HepG2 (cell line): ENCODE data around the gene VIM. TPM values are rescaled to one million over a fixed set of nuclear protein-coding genes. Genes with fewer than 3 reads are reported as not detected.
"Not testable (repeated sequence)": the region's sequence is repeated elsewhere in the genome, so short reads cannot be mapped to it uniquely, and the experiment has no call there.

ENCODE experiments used
- ATAC-seq: fragments of 200-7000 bp; cut with Tn5 transposase; 3 replicates; pipeline ENCODE4 v1.9.1; 2020; ENCODE audit warnings: mild to moderate bottlenecking, moderate library complexity
- BruUV-seq: library from RNA; stranded (reverse); fragments of 400-500 nt; replicated peaks from 2 replicates; lab custom pipeline; 2021; lab: Mats Ljungman, UMichigan
- CTCF ChIA-PET: fragments of 300-600 bp; formaldehyde crosslinking; extraction: SDS; loops from one replicate; lab custom pipeline; 2021; ENCODE audit warnings: low total read pairs, inconsistent platforms, low intra/inter-chr PET ratio; lab: Yijun Ruan, JAX
- POLR2A ChIA-PET: fragments of 350-600 bp; sonication (Branson Sonifier 250); formaldehyde crosslinking; loops from one replicate; lab custom pipeline; 2020; ENCODE audit warnings: antibody characterized with exemption, inconsistent platforms; lab: Yijun Ruan, JAX
- DNase-seq: peaks from one replicate; pipeline ENCODE4 v3.0.0-alpha.2; 2015; ENCODE audit warnings: low spot score
- FAIRE-seq: peaks from 3 replicates; lab custom pipeline; 2011; peaks lifted over from hg19 to GRCh38; lab: Jason Lieb, UNC
- H2AFZ ChIP-seq: one replicate; pipeline ENCODE4 v1.6.1; 2011; ENCODE audit warnings: low read length, inconsistent platforms
- H3K27ac ChIP-seq: fragments of 300-600 bp; 3 replicates; pipeline ENCODE4 v1.8.0; 2011; ENCODE audit warnings: mixed run types, mild to moderate bottlenecking, mixed read lengths, low read length, inconsistent platforms; ENCODE audit not compliant: insufficient read depth; ENCODE audit errors: extremely low read length
- H3K27me3 ChIP-seq, 2 experiments: fragments of 200-600 bp in 1 of 2; 2 replicates in 1 of 2; 3 replicates in 1 of 2; pipeline versions ENCODE4 v1.6.0 to v1.8.0; 2011; ENCODE audit warnings: low read length in 2 of 2, mild to moderate bottlenecking in 2 of 2, moderate library complexity in 2 of 2, inconsistent platforms in 1 of 2; ENCODE audit not compliant: insufficient read depth in 2 of 2, control insufficient read depth in 1 of 2
- H3K36me3 ChIP-seq, 2 experiments: fragments of 200-600 bp in 1 of 2; replicated peaks in 1 of 2; 2 replicates in 1 of 2; 3 replicates in 1 of 2; pipeline versions ENCODE4 v1.5.1 to v1.8.0; 2011; ENCODE audit warnings: low read length in 2 of 2, inconsistent platforms in 1 of 2; ENCODE audit not compliant: insufficient read depth in 2 of 2, control insufficient read depth in 1 of 2
- H3K4me1 ChIP-seq: 2 replicates; pipeline ENCODE4 v1.5.1; 2012; ENCODE audit warnings: low read length, inconsistent platforms; ENCODE audit not compliant: insufficient read depth
- H3K4me2 ChIP-seq: 2 replicates; pipeline ENCODE4 v1.6.0; 2011; ENCODE audit warnings: low read depth, low read length, inconsistent platforms
- H3K4me3 ChIP-seq, 3 experiments: fragments of 200-600 bp in 1 of 3; sonication (generic), shearing (Covaris generic) in 1 of 3; replicated peaks in 1 of 3; 2 replicates each; pipeline ENCODE4 v1.5.1; 2011 to 2016; ENCODE audit warnings: low read length in 3 of 3, inconsistent platforms in 2 of 3, low read depth in 2 of 3, mild to moderate bottlenecking in 2 of 3, control low read depth in 1 of 3, mixed read lengths in 1 of 3; ENCODE audit not compliant: insufficient read depth in 1 of 3
- H3K79me2 ChIP-seq: one replicate; pipeline ENCODE4 v1.6.1; 2011; ENCODE audit warnings: low read length, inconsistent platforms; ENCODE audit not compliant: insufficient read depth
- H3K9ac ChIP-seq: 2 replicates; pipeline ENCODE4 v1.6.0; 2011; ENCODE audit warnings: mild to moderate bottlenecking, low read depth, low read length, inconsistent platforms; ENCODE audit not compliant: insufficient read depth
- H3K9me3 ChIP-seq: 2 replicates; pipeline ENCODE4 v1.5.1; 2012; ENCODE audit warnings: mild to moderate bottlenecking, low read length
- H4K20me1 ChIP-seq: 2 replicates; pipeline ENCODE4 v1.6.0; 2011; ENCODE audit warnings: inconsistent platforms, mild to moderate bottlenecking, low read length, moderate library complexity; ENCODE audit not compliant: insufficient read depth
- PHF8 ChIP-seq: sonication (generic); formaldehyde crosslinking; IDR thresholded peaks from 2 replicates; pipeline ENCODE4 v1.5.0; 2020; ENCODE audit warnings: missing genetic modification reagents
- RFXAP ChIP-seq: sonication (generic); formaldehyde crosslinking; IDR thresholded peaks from 2 replicates; pipeline ENCODE4 v1.4.0; 2020; ENCODE audit warnings: missing genetic modification reagents, borderline replicate concordance
- SNRNP70 ChIP-seq: fragments of 200-400 bp; formaldehyde crosslinking; IDR thresholded peaks from 2 replicates; pipeline ENCODE4 v1.6.1; 2017; ENCODE audit warnings: mild to moderate bottlenecking, low read depth, low read length, moderate library complexity
- TBL1XR1 ChIP-seq: fragments of 150-350 bp; IDR thresholded peaks from 2 replicates; pipeline ENCODE4 v1.6.1; 2014; ENCODE audit warnings: borderline replicate concordance, low read length; ENCODE audit not compliant: partially characterized antibody
- ZFX ChIP-seq: sonication (generic); formaldehyde crosslinking; IDR thresholded peaks from 2 replicates; pipeline ENCODE4 v1.4.0; 2020; ENCODE audit warnings: mild to moderate bottlenecking, low read depth, missing genetic modification reagents, moderate library complexity
- ZNF549 ChIP-seq: sonication (generic); formaldehyde crosslinking; IDR thresholded peaks from 2 replicates; pipeline ENCODE4 v1.5.0; 2020; ENCODE audit warnings: missing genetic modification reagents
- ZNF83 ChIP-seq: sonication (generic); formaldehyde crosslinking; IDR thresholded peaks from 2 replicates; pipeline ENCODE4 v1.4.0; 2020; ENCODE audit warnings: missing genetic modification reagents, mild to moderate bottlenecking, borderline replicate concordance
- WGBS: methylation state at CpG from one replicate; pipeline ENCODE4 v1.1.6; 2017; ENCODE audit warnings: low lambda C conversion rate; 5-methylcytosine and 5-hydroxymethylcytosine counted together
- in situ Hi-C: cut with HindIII; loops from 2 replicates; pipeline ENCODE4 v1.10.0; 2017; ENCODE audit warnings: low pct_unique_long_range_greater_than_20kb; ENCODE audit not compliant: extremely low pct_ligation_motif_present
- intact Hi-C: fragments of 100-400 bp; cut with micrococcal nuclease; formaldehyde crosslinking; loops from one replicate; pipeline ENCODE4 v1.10.0; 2022; ENCODE audit not compliant: unreplicated experiment
- polyA plus RNA-seq, 8 experiments: library from polyadenylated mRNA; depleted of rRNA in 3 of 8; stranded (reverse) in 7 of 8; unstranded in 1 of 8; fragments of >200 nt; fragmentation: Illumina TruSeq in 4 of 8; extraction: Trizol in 4 of 8; gene quantifications; 2 replicates each; pipeline versions ENCODE4 v1.2.1 to v1.2.3, GENCODE V29; 2011 to 2016; ENCODE audit warnings: low read depth in 4 of 8, missing spikeins in 1 of 8, mixed read lengths in 1 of 8; ENCODE audit not compliant: insufficient read depth in 1 of 8
- total RNA-seq, 5 experiments: library from RNA; depleted of rRNA; stranded (reverse); fragments of >200 nt; fragmentation: Illumina TruSeq; extraction: Trizol; gene quantifications; 2 replicates each; pipeline ENCODE4 v1.2.3, GENCODE V29; 2016; ENCODE audit warnings: low read depth in 1 of 5
- TF ChIP-seq, protein P1 (sequence below): sonication (generic); formaldehyde crosslinking; IDR thresholded peaks from 2 replicates; pipeline ENCODE4 v1.8.0; 2022; ENCODE audit warnings: missing genetic modification reagents, mild to moderate bottlenecking, inconsistent platforms, borderline replicate concordance
- TF ChIP-seq, protein P2 (sequence below): IDR thresholded peaks from 2 replicates; pipeline ENCODE4 v1.6.1; 2012; ENCODE audit warnings: low read depth, low read length, improper control_type of control experiment
- TF ChIP-seq, protein P3 (sequence below), 2 experiments: IDR thresholded peaks; 2 replicates each; pipeline ENCODE4 v1.6.1; 2011 to 2012; ENCODE audit warnings: low read length in 2 of 2, borderline replicate concordance in 1 of 2, low read depth in 1 of 2, mild to moderate bottlenecking in 1 of 2, moderate library complexity in 1 of 2

The VIM gene
- total and polyA plus RNA-seq, 2 of the 13 experiments (the other 11 are each of a cell fraction or from before 2014, with no cell fraction given) = not detected

DNA sequence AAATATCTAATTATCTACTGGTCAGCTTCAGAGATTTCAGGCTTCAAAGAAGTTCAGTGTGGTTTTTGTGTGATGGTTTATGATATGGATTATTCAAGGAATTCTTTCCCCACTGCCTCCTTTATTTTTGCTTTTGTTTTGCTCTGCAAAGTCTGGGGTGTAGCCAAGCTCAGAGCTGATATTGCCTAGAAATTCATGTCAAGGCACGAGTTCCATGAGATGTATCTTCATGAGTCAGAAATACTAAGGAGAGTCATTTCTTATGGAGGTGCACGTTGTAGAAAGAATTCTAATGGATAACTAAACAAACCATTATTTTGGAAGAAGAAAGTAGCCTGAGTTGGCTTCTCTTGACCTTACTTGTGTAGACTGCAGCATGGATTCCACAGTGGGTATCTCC lies 37.4 kb downstream of the VIM start (continued):
- TF ChIP-seq, protein P1, sequence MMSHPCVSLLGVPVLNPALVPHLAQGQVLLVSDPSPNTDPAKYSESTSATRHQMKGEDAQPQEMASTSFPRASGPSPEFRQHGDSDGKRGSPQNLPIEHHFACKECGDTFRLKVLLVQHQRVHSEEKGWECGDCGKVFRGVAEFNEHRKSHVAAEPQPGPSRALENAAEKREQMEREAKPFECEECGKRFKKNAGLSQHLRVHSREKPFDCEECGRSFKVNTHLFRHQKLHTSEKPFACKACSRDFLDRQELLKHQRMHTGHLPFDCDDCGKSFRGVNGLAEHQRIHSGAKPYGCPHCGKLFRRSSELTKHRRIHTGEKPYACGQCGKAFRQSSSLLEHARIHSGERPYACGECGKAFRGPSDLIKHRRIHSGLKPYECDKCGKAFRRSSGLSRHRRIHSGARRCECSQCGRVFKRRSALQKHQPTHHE = no peak
- TF ChIP-seq PHF8 (CRISPR knock-in tag) = no peak
- no peak for TF ChIP-seq RFXAP
- TF ChIP-seq ZNF549 (CRISPR knock-in tag) = no peak
- TF ChIP-seq SNRNP70 = no peak

DNA sequence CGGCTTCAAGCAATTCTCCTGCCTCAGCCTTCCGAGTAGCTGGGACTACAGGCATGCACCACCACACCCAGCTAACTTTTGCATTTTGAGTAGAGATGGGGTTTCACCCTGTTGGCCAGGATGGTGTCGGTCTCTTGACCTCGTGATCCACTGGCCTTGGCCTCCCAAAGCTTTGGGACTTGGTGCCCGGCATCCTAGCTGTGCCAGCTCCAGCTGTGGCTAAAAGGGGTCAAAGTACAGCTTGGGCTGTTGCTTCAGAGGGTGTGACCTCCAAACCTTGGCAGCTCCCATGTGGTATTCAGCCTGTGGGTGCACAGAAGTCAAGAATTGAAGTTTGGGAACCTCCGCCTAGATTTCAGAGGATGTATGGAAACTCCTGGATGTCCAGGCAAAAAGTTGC lies 38.5 kb downstream of the VIM start:
- FAIRE-seq, H3K9ac ChIP-seq, H4K20me1 ChIP-seq, in situ Hi-C loops, CTCF ChIA-PET, POLR2A ChIA-PET, H3K79me2 ChIP-seq, H2AFZ ChIP-seq, H3K4me2 ChIP-seq, DNase-seq, BruUV-seq, H3K4me3 ChIP-seq, intact Hi-C loops, H3K4me1 ChIP-seq, ATAC-seq, H3K27me3 ChIP-seq, H3K36me3 ChIP-seq, H3K27ac ChIP-seq: not testable (repeated sequence)
- 33% methylated on average over 3 of the region's 6 CpGs for WGBS
- peaks cover 25% of the 10 kb centered on the region for H3K9me3 ChIP-seq

DNA sequence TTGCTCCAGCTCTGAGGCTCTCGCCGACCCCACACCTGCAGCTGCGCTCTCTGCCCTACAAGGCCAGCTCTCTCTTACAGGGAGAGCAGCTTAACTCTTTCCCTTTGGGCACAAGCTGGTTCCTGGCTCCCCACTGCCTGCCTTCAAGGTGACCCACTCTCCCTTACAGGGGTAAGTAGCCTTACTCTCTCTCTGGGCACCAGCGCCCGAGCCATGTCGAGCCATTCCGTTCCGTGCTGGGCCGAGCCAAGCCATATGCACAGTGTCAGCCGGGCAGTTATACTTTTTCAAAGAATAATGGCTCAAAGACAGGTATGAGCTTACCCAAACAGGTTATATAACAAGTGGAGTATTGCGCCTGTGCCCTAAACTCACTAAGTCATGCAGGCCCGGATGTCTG lies 44.6 kb downstream of the VIM start:
- Histone ChIP-seq H3K27me3 (peaks cover 0 to 8% of the 10 kb centered on the region in 2 experiments; a peak in 2 of 5 replicates), H3K27ac (no peak overlapping the region), H3K9ac (no peak overlapping the region), H3K4me3 (no peak overlapping the region), H3K4me2 (no peak overlapping the region), H2AFZ (no peak overlapping the region), H3K79me2 (no peaks in the 10 kb centered on the region), H3K9me3 (peaks cover 10% of the 10 kb centered on the region; the same call in 1 of the 2 replicates), H3K36me3 (no peaks in the 10 kb centered on the region), H3K4me1 (peaks cover 8% of the 10 kb centered on the region), H4K20me1 (no peaks in the 10 kb centered on the region)
- WGBS = 70% methylated on average over 11 of the region's 12 CpGs
- ATAC-seq (no peak), FAIRE-seq (no peak), DNase-seq (no peak)
- intact Hi-C loops = no loop called here
- BruUV-seq = no TSS peak
- POLR2A ChIA-PET = no interaction called here
- CTCF ChIA-PET = no interaction called here
- in situ Hi-C loops = no loop called here
- no peak for TF ChIP-seq ZNF83
- no peak for TF ChIP-seq ZFX (CRISPR knock-in tag)
- TF ChIP-seq, protein P2, sequence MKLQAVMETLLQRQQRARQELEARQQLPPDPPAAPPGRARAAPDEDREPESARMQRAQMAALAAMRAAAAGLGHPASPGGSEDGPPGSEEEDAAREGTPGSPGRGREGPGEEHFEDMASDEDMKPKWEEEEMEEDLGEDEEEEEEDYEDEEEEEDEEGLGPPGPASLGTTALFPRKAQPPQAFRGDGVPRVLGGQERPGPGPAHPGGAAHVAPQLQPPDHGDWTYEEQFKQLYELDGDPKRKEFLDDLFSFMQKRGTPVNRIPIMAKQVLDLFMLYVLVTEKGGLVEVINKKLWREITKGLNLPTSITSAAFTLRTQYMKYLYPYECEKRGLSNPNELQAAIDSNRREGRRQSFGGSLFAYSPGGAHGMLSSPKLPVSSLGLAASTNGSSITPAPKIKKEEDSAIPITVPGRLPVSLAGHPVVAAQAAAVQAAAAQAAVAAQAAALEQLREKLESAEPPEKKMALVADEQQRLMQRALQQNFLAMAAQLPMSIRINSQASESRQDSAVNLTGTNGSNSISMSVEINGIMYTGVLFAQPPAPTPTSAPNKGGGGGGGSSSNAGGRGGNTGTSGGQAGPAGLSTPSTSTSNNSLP = no peak
- no peak for TF ChIP-seq TBL1XR1
- TF ChIP-seq, protein P3, sequence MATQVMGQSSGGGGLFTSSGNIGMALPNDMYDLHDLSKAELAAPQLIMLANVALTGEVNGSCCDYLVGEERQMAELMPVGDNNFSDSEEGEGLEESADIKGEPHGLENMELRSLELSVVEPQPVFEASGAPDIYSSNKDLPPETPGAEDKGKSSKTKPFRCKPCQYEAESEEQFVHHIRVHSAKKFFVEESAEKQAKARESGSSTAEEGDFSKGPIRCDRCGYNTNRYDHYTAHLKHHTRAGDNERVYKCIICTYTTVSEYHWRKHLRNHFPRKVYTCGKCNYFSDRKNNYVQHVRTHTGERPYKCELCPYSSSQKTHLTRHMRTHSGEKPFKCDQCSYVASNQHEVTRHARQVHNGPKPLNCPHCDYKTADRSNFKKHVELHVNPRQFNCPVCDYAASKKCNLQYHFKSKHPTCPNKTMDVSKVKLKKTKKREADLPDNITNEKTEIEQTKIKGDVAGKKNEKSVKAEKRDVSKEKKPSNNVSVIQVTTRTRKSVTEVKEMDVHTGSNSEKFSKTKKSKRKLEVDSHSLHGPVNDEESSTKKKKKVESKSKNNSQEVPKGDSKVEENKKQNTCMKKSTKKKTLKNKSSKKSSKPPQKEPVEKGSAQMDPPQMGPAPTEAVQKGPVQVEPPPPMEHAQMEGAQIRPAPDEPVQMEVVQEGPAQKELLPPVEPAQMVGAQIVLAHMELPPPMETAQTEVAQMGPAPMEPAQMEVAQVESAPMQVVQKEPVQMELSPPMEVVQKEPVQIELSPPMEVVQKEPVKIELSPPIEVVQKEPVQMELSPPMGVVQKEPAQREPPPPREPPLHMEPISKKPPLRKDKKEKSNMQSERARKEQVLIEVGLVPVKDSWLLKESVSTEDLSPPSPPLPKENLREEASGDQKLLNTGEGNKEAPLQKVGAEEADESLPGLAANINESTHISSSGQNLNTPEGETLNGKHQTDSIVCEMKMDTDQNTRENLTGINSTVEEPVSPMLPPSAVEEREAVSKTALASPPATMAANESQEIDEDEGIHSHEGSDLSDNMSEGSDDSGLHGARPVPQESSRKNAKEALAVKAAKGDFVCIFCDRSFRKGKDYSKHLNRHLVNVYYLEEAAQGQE (IDR thresholded peaks at IDR 0.05; ENCODE audit: borderline replicate concordance in 1 of 2, low read depth in 1 of 2, low read length in 2 of 2) = no peak
